ENCODE measurements around the gene MDP1. TPM values are rescaled to one million over a fixed set of nuclear protein-coding genes. Genes with fewer than 3 reads are reported as not detected.

Gene MDP1
- total and polyA plus RNA-seq, 10 of the 15 experiments (the other 5 are each of a cell fraction or from before 2014, with no cell fraction given), result 10.4 to 45.8 (median 23.5) TPM

- TF ChIP-seq, protein P1, sequence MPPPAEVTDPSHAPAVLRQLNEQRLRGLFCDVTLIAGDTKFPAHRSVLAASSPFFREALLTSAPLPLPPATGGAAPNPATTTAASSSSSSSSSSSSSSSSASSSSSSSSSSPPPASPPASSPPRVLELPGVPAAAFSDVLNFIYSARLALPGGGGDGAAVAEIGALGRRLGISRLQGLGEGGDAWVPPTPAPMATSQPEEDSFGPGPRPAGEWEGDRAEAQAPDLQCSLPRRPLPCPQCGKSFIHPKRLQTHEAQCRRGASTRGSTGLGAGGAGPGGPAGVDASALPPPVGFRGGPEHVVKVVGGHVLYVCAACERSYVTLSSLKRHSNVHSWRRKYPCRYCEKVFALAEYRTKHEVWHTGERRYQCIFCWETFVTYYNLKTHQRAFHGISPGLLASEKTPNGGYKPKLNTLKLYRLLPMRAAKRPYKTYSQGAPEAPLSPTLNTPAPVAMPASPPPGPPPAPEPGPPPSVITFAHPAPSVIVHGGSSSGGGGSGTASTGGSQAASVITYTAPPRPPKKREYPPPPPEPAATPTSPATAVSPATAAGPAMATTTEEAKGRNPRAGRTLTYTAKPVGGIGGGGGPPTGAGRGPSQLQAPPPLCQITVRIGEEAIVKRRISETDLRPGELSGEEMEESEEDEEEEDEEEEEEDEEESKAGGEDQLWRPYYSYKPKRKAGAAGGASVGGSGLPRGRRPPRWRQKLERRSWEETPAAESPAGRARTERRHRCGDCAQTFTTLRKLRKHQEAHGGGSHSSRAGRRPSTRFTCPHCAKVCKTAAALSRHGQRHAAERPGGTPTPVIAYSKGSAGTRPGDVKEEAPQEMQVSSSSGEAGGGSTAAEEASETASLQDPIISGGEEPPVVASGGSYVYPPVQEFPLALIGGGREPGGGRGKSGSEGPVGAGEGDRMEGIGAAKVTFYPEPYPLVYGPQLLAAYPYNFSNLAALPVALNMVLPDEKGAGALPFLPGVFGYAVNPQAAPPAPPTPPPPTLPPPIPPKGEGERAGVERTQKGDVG (CRISPR knock-in tag; IDR thresholded peaks at IDR 0.05), result peak; percentile 90; the same call in 1 of the 2 replicates
- TF ChIP-seq HCFC1 (IDR thresholded peaks at IDR 0.05; ENCODE audit: low read length) (peak; percentile 78), EZH2 (IDR thresholded peaks at IDR 0.05; ENCODE audit: borderline replicate concordance, control insufficient read depth, low read depth, low read length) (no peak), ZBED1 (IDR thresholded peaks at IDR 0.05; ENCODE audit: borderline replicate concordance) (peak; percentile 49), JUNB (IDR thresholded peaks at IDR 0.05) (no peak; the same call in 1 of the 2 replicates), TCF12 (IDR thresholded peaks at IDR 0.05; ENCODE audit: low read depth, low read length) (no peak; the same call in 1 of the 2 replicates), LARP7 (IDR thresholded peaks at IDR 0.05) (peak; percentile 72), IRF4 (IDR thresholded peaks at IDR 0.05; ENCODE audit: low read depth, low read length) (0 out of 2 replicates have a peak, but pooled peaks have one; percentile 32), NFXL1 (IDR thresholded peaks at IDR 0.05; ENCODE audit: borderline replicate concordance) (no peak), RFX5 (IDR thresholded peaks at IDR 0.05; ENCODE audit: low read depth, low read length) (0 out of 2 replicates have a peak, but pooled peaks have one; percentile 33), BHLHE40 (IDR thresholded peaks at IDR 0.05; ENCODE audit: borderline replicate concordance in 1 of 2, low read depth in 2 of 2, low read length in 1 of 2) (peak; percentile 95 to 98), POLR2AphosphoS5 (IDR thresholded peaks at IDR 0.05; ENCODE audit: low read length) (peak; percentile 97), DPF2 (IDR thresholded peaks at IDR 0.05) (peak; percentile 63; the same call in 1 of the 2 replicates), PAX8 (IDR thresholded peaks at IDR 0.05) (peak; percentile 81; the same call in 1 of the 2 replicates), SIX5 (IDR thresholded peaks at IDR 0.05; ENCODE audit: low read depth, low read length, severe bottlenecking) (peak; percentile 45), RELA (IDR thresholded peaks at IDR 0.05; ENCODE audit: borderline replicate concordance, partially characterized antibody) (peak; percentile 80), CBFB (IDR thresholded peaks at IDR 0.05; ENCODE audit: low read depth) (peak; percentile 77; the same call in 1 of the 2 replicates), FOXK2 (IDR thresholded peaks at IDR 0.05) (peak; percentile 61)
- TF ChIP-seq, protein P2, sequence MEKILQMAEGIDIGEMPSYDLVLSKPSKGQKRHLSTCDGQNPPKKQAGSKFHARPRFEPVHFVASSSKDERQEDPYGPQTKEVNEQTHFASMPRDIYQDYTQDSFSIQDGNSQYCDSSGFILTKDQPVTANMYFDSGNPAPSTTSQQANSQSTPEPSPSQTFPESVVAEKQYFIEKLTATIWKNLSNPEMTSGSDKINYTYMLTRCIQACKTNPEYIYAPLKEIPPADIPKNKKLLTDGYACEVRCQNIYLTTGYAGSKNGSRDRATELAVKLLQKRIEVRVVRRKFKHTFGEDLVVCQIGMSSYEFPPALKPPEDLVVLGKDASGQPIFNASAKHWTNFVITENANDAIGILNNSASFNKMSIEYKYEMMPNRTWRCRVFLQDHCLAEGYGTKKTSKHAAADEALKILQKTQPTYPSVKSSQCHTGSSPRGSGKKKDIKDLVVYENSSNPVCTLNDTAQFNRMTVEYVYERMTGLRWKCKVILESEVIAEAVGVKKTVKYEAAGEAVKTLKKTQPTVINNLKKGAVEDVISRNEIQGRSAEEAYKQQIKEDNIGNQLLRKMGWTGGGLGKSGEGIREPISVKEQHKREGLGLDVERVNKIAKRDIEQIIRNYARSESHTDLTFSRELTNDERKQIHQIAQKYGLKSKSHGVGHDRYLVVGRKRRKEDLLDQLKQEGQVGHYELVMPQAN (conservative IDR thresholded peaks at IDR 0.05), result peak; percentile 79
- TF ChIP-seq, protein P3, sequence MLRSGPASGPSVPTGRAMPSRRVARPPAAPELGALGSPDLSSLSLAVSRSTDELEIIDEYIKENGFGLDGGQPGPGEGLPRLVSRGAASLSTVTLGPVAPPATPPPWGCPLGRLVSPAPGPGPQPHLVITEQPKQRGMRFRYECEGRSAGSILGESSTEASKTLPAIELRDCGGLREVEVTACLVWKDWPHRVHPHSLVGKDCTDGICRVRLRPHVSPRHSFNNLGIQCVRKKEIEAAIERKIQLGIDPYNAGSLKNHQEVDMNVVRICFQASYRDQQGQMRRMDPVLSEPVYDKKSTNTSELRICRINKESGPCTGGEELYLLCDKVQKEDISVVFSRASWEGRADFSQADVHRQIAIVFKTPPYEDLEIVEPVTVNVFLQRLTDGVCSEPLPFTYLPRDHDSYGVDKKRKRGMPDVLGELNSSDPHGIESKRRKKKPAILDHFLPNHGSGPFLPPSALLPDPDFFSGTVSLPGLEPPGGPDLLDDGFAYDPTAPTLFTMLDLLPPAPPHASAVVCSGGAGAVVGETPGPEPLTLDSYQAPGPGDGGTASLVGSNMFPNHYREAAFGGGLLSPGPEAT (IDR thresholded peaks at IDR 0.05; ENCODE audit: low read depth), result peak; percentile 92; the same call in 1 of the 2 replicates
Measured at GRCh38 chr14:24212924-24213865, 2.7 kb downstream of the MDP1 start, which contains the start of gene CHMP4A (continued).

All from GM12878 (cell line).